Erythroblast (primary cell): Measurements from ENCODE around the gene OGDH.

Experiments
- DNase-seq, 2 experiments: peaks; one replicate each; lab custom pipeline; 2025; lab: John Stamatoyannopoulos, UW
- GATA1 ChIP-seq: IDR thresholded peaks from 2 replicates; pipeline ENCODE4 v1.6.1; 2011; ENCODE audit warnings: low read depth, mild to moderate bottlenecking, control low read depth, low read length, moderate library complexity
- POLR2A ChIP-seq: IDR thresholded peaks from 2 replicates; pipeline ENCODE4 v1.6.1; 2011; ENCODE audit warnings: mild to moderate bottlenecking, low read length

The OGDH gene

DNA sequence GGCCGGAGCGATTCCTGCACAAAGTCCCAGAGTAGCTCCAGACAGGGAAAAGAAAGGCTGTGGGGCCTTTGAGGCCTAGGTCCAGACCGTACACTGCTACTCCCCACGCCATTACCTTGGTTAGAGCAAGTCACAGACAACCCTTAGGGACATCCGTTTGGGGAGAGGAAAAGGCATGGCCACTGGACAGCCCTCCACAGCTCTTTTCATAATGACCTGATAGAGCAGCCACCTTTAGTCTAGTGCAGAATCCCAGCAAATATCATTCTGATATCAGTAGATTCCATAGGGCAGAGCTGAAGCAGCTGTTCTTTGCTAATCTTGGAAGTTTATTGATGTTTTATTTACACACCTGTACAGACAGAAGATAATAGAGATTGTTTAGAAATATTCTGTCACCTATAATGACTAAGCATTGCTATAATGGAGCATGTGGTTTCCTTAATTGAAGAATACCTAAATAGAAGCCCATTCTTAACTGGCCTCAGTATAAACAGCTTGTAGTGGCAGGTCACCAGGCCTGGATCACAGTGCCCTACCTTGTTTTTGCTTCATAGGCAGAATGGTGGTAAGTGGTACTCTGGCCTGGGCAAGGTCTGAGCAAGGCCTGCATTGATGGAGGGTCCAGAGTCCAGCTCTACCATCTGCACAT is 27.9 kb downstream of the OGDH start:
- TF ChIP-seq GATA1, result no peak
- peak; percentile 59 for TF ChIP-seq POLR2A
- DNase-seq, result peak; percentile 46 to 66

DNA sequence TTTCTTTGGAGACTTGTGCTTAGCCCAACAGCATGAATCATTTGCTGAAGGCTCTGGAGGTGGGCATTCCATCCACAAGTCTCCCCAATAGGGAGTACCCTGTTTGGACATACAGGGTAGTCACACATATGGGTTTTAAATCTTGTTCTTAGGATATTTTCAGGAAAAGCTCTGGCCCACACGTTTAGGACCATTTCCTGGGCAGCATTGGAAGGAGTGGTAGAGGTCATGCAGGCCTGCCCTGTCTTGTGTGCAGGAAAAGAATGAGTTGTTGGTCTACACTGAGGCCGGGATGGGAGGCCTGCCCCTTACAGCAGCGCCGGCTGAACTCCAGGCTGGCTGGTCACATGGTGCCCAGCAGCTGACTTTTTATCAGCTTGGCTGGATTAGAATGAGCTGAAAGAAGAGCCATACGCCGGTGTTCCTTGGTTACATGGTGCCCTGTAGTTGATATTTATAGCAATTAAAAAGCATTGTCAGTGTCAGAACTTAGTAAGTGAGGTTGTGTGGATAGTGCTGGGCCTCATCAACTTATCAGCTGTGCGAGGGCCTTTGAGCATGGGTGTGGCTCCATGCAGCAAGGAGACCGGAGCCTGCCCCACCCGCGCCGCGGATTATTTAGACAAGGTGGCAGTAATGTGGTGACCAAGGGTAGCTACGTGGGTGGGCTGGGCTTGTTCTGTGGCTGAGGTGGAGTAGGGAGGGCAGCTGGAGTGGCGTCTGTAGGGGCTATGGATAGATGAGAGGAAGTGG is 28.6 kb downstream of the OGDH start:
- DNase-seq, result peak; percentile 93 to 94
- TF ChIP-seq POLR2A (peak; percentile 69), GATA1 (no peak)

- TF ChIP-seq POLR2A, result peak; percentile 43
- TF ChIP-seq GATA1, result no peak
- DNase-seq, result peak; percentile 50 to 66
Measured at GRCh38 chr7:44636041-44636584, 29.7 kb downstream of the OGDH start.

GRCh38 chr7:44636926-44637325 is 30.5 kb downstream of the OGDH start:
- DNase-seq, result no peak
- TF ChIP-seq POLR2A (no peak), GATA1 (no peak)

- TF ChIP-seq GATA1, result no peak
- peak; percentile 91 for TF ChIP-seq POLR2A
- DNase-seq, result peak; percentile 95 to 96
Measured at GRCh38 chr7:44637788-44638594, 31.6 kb downstream of the OGDH start.

- DNase-seq, result peak; percentile 85 to 93
- TF ChIP-seq GATA1 (no peak), POLR2A (peak; percentile 25)
Measured at GRCh38 chr7:44638611-44639557, 32.5 kb downstream of the OGDH start.

DNA sequence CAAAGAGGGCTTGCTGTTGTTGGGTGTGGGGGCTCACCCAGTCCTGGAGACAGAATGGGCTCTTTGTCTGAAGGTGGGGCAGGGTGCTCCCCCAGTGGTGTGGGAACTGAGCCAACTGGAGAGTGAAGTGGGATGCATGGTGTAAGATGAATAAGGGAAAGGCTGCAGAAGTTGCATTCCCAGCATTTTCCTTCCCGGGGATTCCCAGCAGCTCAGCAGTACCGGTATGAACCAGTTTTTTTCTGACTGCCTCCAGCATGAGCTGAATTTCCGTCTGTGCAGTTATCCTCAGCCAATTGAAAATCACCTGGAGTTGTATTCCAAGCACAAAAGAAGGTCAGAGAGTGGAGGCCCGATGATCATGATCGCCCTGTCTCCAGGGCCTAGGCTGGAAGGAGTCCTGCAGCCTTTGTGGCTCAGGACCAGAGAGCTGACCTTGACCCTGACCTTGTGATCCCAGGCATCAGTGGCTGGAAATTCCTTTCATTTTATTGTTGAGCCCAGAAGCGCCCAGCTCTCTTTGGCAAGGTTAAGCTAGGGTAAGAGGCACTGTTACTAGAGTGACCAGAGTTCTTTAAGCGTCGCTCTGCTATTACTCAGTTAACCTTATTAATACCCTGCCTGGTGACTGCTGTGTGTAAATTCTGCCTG is 33.4 kb downstream of the OGDH start:
- DNase-seq, result no peak

GRCh38 chr7:44643206-44643605 is 36.8 kb downstream of the OGDH start:
- TF ChIP-seq POLR2A, result no peak
- TF ChIP-seq GATA1, result no peak
- DNase-seq, result no peak

More for the DNA sequence above, 33.4 kb downstream of the OGDH start:
- TF ChIP-seq POLR2A (no peak), GATA1 (no peak)

DNA sequence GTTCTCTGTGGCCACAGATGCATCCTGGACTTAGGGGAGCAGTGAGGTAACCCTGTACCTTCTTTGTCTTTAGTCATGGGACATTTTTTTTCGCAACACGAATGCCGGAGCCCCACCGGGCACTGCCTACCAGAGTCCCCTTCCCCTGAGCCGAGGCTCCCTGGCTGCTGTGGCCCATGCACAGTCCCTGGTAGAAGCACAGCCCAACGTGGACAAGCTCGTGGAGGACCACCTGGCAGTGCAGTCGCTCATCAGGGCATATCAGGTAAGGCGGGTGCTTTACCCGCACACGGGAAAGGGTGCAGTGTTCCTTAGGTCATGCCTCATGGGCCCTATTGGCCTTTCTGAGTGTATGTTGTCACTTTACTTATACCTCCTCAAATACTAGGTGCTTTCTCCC is 38.8 kb downstream of the OGDH start:
- TF ChIP-seq POLR2A (no peak), GATA1 (no peak)
- no peak for DNase-seq

GRCh38 chr7:44645696-44646095 is 39.3 kb downstream of the OGDH start:
- TF ChIP-seq GATA1 (no peak), POLR2A (no peak)
- no peak for DNase-seq

GRCh38 chr7:44646176-44646920 is 39.9 kb downstream of the OGDH start:
- TF ChIP-seq GATA1, result no peak
- no peak for TF ChIP-seq POLR2A
- DNase-seq, result no peak
